Measurements from ENCODE around the gene CABCOCO1.
"Not testable (repeated sequence)": the region's sequence is repeated elsewhere in the genome, so short reads cannot be mapped to it uniquely, and the experiment has no call there.

The CABCOCO1 gene

GRCh38 chr10:61702584-61702983 is 39.9 kb downstream of the CABCOCO1 start:
- no peak overlapping the region for H3K4me3 ChIP-seq (ENCODE audit: low read length)
- H4K20me1 ChIP-seq (ENCODE audit: insufficient read depth, low read length) = no peaks in the 10 kb centered on the region
- H3K9me3 ChIP-seq (ENCODE audit: insufficient read depth, low read length) = no peaks in the 10 kb centered on the region
- H3K79me2 ChIP-seq (ENCODE audit: low read length) = no peaks in the 10 kb centered on the region
- H3K4me1 ChIP-seq (ENCODE audit: low read length) = no peaks in the 10 kb centered on the region
- H3K4me2 ChIP-seq (ENCODE audit: low read length) = no peak overlapping the region
- H3K9ac ChIP-seq (ENCODE audit: low read length) = no peak overlapping the region
- H2AFZ ChIP-seq (ENCODE audit: low read depth, low read length) = no peak overlapping the region
- H3K36me3 ChIP-seq (replicated peaks; ENCODE audit: low read depth, low read length) = no peaks in the 10 kb centered on the region
- no peak overlapping the region for H3K27ac ChIP-seq (ENCODE audit: low read length)
- H3K27me3 ChIP-seq (ENCODE audit: low read depth, low read length) = no peaks in the 10 kb centered on the region
- no peak for TF ChIP-seq EZH2phosphoT487 (IDR thresholded peaks at IDR 0.05; ENCODE audit: low read depth)
- TF ChIP-seq CTCF (IDR thresholded peaks at IDR 0.05; ENCODE audit: low read depth, low read length) = no peak

GRCh38 chr10:61705022-61705613 is 42.4 kb downstream of the CABCOCO1 start:
- TF ChIP-seq EZH2phosphoT487 (IDR thresholded peaks at IDR 0.05; ENCODE audit: low read depth) (no peak), CTCF (IDR thresholded peaks at IDR 0.05; ENCODE audit: low read depth, low read length) (no peak)
- Histone ChIP-seq H3K9ac (ENCODE audit: low read length) (no peak overlapping the region), H3K4me1 (ENCODE audit: low read length) (no peaks in the 10 kb centered on the region), H3K27ac (ENCODE audit: low read length) (no peak overlapping the region), H3K4me3 (ENCODE audit: low read length) (no peak overlapping the region), H4K20me1 (ENCODE audit: insufficient read depth, low read length) (no peaks in the 10 kb centered on the region), H3K27me3 (ENCODE audit: low read depth, low read length) (no peaks in the 10 kb centered on the region), H3K79me2 (ENCODE audit: low read length) (no peaks in the 10 kb centered on the region), H3K4me2 (ENCODE audit: low read length) (no peak overlapping the region), H3K9me3 (ENCODE audit: insufficient read depth, low read length) (no peaks in the 10 kb centered on the region), H2AFZ (ENCODE audit: low read depth, low read length) (no peak overlapping the region), H3K36me3 (replicated peaks; ENCODE audit: low read depth, low read length) (no peaks in the 10 kb centered on the region)

GRCh38 chr10:61708846-61709245 is 46.1 kb downstream of the CABCOCO1 start:
- H3K79me2 ChIP-seq (ENCODE audit: low read length) = no peaks in the 10 kb centered on the region
- no peaks in the 10 kb centered on the region for H3K9me3 ChIP-seq (ENCODE audit: insufficient read depth, low read length)
- H3K4me3 ChIP-seq (ENCODE audit: low read length) = no peak overlapping the region
- no peak overlapping the region for H2AFZ ChIP-seq (ENCODE audit: low read depth, low read length)
- H4K20me1 ChIP-seq (ENCODE audit: insufficient read depth, low read length) = no peaks in the 10 kb centered on the region
- no peak overlapping the region for H3K27ac ChIP-seq (ENCODE audit: low read length)
- H3K9ac ChIP-seq (ENCODE audit: low read length) = no peak overlapping the region
- TF ChIP-seq CTCF (IDR thresholded peaks at IDR 0.05; ENCODE audit: low read depth, low read length) (no peak), EZH2phosphoT487 (IDR thresholded peaks at IDR 0.05; ENCODE audit: low read depth) (no peak)
- no peak overlapping the region for H3K4me2 ChIP-seq (ENCODE audit: low read length)
- no peaks in the 10 kb centered on the region for H3K27me3 ChIP-seq (ENCODE audit: low read depth, low read length)
- no peaks in the 10 kb centered on the region for H3K4me1 ChIP-seq (ENCODE audit: low read length)
- no peaks in the 10 kb centered on the region for H3K36me3 ChIP-seq (replicated peaks; ENCODE audit: low read depth, low read length)

- H3K27me3 ChIP-seq (ENCODE audit: low read depth, low read length); H2AFZ ChIP-seq (ENCODE audit: low read depth, low read length); H3K4me2 ChIP-seq (ENCODE audit: low read length); H3K79me2 ChIP-seq (ENCODE audit: low read length); H3K9ac ChIP-seq (ENCODE audit: low read length); H3K4me1 ChIP-seq (ENCODE audit: low read length); H3K27ac ChIP-seq (ENCODE audit: low read length); H4K20me1 ChIP-seq (ENCODE audit: insufficient read depth, low read length); H3K9me3 ChIP-seq (ENCODE audit: insufficient read depth, low read length); H3K4me3 ChIP-seq (ENCODE audit: low read length); H3K36me3 ChIP-seq (replicated peaks; ENCODE audit: low read depth, low read length): not testable (repeated sequence)
Observed at GRCh38 chr10:61712105-61712504, 49.4 kb downstream of the CABCOCO1 start.

GRCh38 chr10:61719475-61719874 is 56.7 kb downstream of the CABCOCO1 start:
- not testable (repeated sequence) for H3K4me3 ChIP-seq (ENCODE audit: low read length); H3K4me2 ChIP-seq (ENCODE audit: low read length); H3K9ac ChIP-seq (ENCODE audit: low read length); H3K27me3 ChIP-seq (ENCODE audit: low read depth, low read length); H3K36me3 ChIP-seq (replicated peaks; ENCODE audit: low read depth, low read length); H3K4me1 ChIP-seq (ENCODE audit: low read length); H4K20me1 ChIP-seq (ENCODE audit: insufficient read depth, low read length); H3K79me2 ChIP-seq (ENCODE audit: low read length); H2AFZ ChIP-seq (ENCODE audit: low read depth, low read length); H3K9me3 ChIP-seq (ENCODE audit: insufficient read depth, low read length); H3K27ac ChIP-seq (ENCODE audit: low read length)
